GM10266 (cell line): Measurements from ENCODE around the gene CAMK2B.

Source experiments
- DNase-seq: peaks from one replicate; pipeline ENCODE4 v3.0.0; 2012; ENCODE audit errors: extremely low spot score
- CTCF ChIP-seq: IDR thresholded peaks from 2 replicates; pipeline ENCODE4 v1.5.1; 2012; ENCODE audit warnings: mild to moderate bottlenecking, low read depth; ENCODE audit not compliant: control insufficient read depth, insufficient read depth; ENCODE audit errors: missing control alignments

CAMK2B gene

DNA sequence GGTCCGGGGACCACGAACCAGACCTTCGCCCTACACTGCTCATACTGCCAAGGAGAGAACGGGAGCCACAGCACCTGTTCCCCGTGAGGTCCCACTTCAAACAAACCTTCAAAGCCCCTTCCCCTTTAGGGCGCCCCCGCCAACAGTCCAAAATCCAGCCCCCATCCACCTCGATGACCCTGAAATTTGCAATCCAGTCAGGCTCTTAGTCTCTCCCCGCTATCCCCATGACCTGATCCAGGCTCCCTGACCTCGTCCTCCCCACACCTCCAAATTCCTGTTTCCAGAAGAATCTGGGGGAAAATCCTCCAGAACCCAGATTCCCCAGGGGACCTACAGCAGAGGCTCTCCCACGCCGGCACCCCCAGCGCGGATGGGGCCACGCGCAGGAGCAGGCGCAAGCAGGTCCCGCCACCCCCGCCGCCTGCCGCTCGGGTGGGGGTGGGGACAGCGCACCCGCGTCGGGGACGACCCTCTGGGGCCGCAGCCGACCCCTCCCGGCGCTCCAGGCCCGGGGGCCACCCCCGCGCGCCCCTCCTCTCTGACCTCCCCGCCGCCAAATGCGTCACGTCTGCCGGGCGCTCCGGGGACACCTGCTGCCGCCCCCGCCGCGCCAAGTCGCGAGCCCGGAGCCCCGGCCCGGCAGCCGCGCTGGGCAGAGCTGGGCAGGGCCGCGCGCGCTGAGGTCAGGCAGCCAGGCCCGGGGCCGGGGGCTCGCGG, 753 bp downstream of the CAMK2B start:
- TF ChIP-seq CTCF: no peak
- DNase-seq: no peak

GRCh38 chr7:44324204-44324480, 1.3 kb downstream of the CAMK2B start:
- DNase-seq: no peak
- no peak for TF ChIP-seq CTCF

DNA sequence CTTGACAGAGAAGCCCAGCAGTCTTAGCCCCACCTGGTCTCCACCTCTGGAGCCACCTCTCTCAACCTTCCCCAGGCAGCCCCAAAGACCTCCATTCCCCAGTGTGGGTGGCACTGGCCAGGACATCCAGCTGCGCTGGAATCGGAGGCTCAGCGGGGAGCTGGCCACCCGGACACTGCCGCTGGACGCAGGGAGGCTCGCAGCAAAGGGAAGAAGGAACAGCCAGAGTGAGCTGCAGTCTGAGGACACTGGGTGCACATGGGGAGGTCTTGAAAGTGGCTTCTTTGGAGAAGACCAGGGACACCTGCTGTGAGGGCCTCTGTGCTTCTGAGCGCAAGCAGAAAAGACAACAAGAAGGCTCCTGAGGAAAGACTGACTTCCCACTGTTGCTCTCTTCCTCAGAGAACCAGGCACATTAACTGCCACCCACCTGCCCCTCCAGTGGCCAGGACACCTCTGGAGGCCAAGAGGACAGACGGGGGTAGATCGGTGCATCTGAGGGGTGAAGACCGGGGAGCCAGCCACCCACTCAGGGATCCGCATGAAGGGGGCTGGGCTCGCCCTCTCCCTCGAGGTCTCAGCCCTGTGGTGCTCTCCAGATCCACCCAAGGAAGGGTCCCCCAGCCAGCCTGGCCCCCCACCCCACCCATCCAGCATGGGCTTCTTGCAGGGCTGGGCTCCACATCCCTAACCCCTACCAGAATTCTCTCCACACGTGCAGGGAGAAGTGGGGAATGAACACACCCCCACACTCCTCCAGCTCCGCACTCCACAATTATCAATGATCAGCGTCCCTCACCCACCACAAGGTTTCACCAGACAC, 1.8 kb downstream of the CAMK2B start:
- peak; percentile 24 for DNase-seq
- no peak for TF ChIP-seq CTCF

GRCh38 chr7:44322631-44323363, 2.6 kb downstream of the CAMK2B start:
- DNase-seq: no peak
- no peak for TF ChIP-seq CTCF

DNA sequence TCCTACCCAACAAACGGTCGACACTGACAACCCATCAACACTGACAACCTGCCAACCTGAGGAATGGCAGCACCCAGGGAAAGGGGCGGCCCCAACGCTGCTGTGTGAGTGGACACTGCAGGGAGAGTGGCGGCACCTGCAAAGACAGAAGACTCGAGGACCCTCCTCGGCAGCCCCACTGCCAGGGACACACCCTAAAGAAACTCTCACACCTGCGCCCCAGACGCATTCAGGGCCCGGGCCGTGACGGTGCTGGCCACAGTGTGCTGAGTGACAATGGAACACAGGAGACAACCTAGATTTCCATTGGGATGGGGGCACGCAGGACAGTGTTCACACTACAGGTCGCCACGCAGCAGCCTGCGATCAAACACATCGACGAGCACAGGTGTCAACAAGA, 3.6 kb downstream of the CAMK2B start:
- no peak for DNase-seq
- TF ChIP-seq CTCF: no peak

DNA sequence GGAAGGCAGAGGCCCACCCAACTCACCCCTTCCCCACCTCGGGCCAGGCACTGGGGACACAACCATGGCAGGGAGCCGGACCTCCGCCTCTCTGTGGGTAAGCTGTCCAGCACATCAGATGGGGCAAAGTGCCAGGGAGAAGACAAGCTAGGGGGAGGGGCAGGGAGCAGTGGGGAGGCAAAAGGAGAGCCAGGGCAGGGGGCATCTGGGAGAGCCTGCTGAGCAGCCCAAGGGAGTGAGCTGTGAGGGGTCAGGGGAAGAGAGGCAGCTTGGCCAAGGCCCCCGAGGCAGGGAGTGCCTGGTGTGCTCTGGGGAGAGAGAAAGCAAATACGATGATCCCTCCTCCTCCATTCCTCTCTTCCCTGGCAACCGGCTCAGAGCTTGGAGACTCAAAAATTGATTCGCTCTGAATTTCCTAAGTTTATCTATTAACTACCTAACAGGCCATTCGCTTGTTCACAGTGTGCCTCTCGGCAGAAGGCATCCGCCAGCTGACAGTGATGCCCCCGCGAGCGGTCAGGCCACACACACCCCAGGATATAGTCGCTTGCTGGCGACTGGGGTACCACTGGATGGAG, 4.5 kb downstream of the CAMK2B start:
- DNase-seq: no peak
- TF ChIP-seq CTCF: no peak
